C1 segment of cervical spinal cord (tissue), 14 donors: ENCODE results near the gene TNRC6C.

ENCODE experiments used
- DNase-seq, 14 donors: peaks; one replicate each; lab custom pipeline; 2025; lab: John Stamatoyannopoulos, UW

Gene TNRC6C

GRCh38 chr17:77957857-77958715 lies at the start of gene TNRC6C:
TNRC6C (plus strand) TSS chr17:77958703; CDS start chr17:78004207, 45,504 bp downstream.
- peak; percentile 95 to 100 (median 98) for DNase-seq

GRCh38 chr17:77909236-77909635 lies 49.3 kb upstream of the TNRC6C start:
- peak in 1 of 14 donors; percentile 14 for DNase-seq

GRCh38 chr17:77909816-77910215 lies 48.7 kb upstream of the TNRC6C start:
- DNase-seq: no peak

- DNase-seq: no peak
These were observed 43.9 kb upstream of the TNRC6C start for GRCh38 chr17:77914385-77915254.

DNA sequence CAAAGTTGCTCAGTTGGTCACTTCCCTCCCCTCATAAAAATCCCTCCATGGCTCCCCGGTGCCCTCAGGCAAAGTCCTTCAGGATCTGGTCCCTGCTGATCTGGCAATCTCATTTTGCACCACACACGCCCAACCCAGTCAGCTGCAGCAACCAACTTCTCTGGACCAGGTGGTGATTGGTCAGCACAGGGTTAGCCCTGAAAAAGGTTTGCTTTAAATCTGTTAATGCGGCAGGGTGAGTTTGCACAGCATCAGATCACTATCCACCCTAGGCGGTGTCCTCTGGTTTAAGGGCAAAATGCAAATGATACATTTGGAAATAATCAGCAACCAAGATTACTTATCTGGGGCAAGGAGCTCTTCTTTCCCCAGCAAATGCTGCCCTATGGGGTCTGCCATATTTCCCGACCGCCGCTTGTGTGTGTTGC lies 42.9 kb upstream of the TNRC6C start:
- DNase-seq: no peak

DNA sequence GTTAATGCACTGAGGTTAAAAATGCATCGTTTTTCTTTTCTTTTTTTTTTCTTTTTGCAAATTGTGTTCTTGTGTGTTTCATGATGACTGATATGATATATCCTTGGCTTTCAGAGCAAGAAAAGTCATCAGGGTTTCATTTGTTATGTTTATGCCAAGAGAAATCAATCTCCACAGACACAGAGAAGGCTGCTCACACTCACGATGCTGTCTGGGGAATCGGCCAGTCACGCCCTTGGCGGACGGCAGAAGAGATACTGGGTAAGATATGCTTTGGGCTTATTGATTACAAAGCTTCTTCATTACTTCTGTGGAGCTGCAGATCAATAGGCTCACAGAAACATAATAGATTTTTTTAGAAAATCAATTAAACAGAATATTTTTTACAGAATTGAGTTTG lies 42.2 kb upstream of the TNRC6C start:
- no peak for DNase-seq

- DNase-seq: peak in 2 of 14 donors; percentile 27 to 75
These were observed 41.6 kb upstream of the TNRC6C start for GRCh38 chr17:77916703-77917481.

DNA sequence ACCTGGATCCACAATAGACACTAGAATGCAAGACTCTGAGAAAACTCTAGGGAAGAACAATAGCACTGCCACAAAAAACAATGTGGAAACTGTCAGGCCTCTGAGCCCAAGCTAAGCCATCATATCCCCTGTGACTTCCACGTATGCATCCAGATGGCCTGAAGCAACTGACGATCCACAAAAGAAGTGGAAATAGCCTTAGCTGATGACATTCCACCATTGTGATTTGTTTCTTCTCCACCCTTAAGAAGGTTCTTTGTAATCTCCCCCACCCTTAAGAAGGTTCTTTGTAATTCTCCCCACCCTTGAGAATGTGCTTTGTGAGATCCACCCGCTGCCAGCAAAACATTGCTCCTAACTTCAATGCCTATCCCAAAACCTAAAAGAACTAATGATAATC lies 39.2 kb upstream of the TNRC6C start:
- no peak for DNase-seq

GRCh38 chr17:77923135-77923534 lies 35.4 kb upstream of the TNRC6C start:
- no peak for DNase-seq

- no peak for DNase-seq
These were observed 34.6 kb upstream of the TNRC6C start for GRCh38 chr17:77923776-77924513.

DNA sequence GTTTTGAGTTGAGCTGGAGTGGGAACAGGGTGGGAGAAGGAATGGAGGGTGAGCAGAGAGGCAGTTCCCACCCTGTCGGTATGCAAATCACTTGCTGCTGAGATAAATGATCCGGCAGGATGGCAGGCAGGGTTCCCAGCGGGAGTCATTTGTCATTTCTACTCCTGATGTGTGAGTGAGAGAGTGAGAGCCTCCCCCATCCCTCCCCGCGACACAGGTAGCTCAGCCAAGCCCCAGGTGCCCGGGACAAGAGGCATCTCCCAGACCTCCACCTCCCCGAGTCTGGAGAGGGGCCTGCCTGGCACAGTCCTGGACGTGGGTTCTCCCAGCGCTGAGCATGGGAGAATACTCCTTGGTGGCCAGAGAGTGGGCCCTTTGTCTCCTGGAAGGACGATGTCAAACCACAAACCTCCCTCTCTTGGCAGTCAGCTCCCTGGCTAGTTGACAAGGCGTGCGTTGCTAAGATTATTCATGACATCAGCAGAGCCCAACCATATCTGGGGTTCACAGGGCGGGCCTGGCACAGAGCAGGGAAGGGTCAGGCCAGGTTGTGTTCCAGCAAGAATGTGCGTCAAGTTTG lies 33.7 kb upstream of the TNRC6C start:
- DNase-seq: peak in 7 of 14 donors; percentile 16 to 60 (median 26)

- DNase-seq: no peak
These were observed 32.5 kb upstream of the TNRC6C start for GRCh38 chr17:77925831-77926543.

GRCh38 chr17:77926981-77927380 lies 31.5 kb upstream of the TNRC6C start:
- no peak for DNase-seq

GRCh38 chr17:77927777-77928518 lies 30.6 kb upstream of the TNRC6C start:
- no peak for DNase-seq

DNA sequence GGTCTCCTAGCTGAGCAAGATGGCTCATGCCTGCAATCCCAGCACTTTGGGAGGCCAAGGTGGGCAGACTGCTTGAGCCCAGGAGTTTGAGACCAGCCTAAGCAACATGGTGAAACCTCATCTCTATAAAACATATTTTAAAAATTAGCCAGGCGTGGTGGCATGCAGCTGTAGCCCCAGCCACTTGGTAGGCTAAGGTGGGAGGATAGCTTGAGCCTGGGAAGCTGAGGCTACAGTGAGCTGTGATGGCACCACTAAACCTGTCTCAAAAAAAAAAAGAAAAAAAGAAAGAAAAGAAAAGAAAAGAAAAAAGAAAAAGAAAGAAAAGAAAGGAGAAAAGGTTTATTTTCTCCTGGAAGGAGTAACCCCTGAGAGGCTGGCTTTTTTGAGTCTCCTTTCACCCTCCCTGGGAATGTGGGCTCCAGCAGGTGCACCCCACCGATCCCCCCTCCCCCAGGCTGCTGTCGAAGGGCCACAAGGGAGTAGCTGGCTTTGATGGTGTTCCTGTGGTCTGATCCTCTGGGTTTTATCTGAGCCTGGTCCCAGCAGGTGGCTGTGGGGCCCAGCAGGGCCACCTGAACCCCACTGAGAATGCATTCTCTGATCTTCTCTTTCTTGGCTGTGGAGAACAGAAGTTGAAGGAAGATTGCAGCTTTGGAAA lies 29.9 kb upstream of the TNRC6C start:
- DNase-seq: no peak

- DNase-seq: no peak
These were observed 29.3 kb upstream of the TNRC6C start for GRCh38 chr17:77929180-77929564.

DNA sequence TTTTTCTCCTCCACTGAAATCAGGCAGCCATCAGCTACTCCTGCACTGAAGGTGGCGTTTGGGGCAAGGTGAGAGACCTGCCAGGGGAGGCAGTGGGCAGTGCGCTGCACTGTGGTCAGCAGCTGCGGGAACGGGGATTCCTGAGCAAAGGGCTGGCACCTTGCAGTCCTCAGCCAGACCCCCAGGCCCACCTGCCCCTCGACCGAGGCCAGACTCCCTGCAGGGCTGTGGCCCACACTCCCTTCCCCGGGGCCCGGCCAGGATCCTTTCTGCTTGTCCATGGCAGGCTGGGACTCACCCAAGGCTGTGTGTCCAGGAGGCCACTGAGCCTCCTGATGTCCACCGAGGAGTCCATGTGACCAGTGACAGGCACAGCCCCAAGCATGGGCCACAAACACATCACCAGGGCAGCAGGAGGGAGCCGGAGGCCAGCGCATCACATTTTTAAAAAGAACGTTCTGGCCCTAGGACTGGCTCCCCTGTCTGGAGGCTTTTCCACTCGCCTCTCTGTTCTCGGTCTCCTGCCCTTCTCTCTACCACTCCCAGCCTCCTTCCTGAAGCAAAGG lies 28.5 kb upstream of the TNRC6C start:
- DNase-seq: no peak
